ENCODE measurements around the gene TSPAN18.

DNA sequence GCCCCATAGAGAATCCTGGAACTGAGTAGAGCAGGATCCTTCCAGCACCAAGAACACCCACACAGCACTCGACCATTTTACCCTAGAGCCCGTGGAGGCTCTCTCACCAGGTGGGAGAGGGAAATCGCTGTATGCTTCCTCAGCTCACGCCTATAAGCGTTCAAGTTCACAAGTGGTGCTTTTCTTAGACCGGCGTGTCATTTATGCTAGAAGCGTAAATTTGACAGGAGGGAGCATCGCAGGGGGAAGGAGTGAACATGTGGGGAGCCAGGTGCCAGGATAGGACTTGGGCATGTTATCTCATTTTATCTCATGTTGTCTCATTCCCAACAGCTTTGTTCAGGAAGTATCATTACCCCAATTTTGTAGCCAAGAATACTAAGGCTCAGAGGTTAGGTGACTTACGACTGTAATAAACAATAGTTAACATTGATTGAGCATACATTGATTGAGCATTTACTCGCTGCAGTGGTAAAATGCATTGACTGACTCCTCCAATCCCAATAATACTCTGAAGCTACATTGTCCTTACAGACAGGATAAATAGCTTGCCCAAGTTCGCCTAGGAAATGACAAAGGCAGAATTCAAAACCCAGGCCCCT lies 243.0 kb downstream of the TSPAN18 start:
- TF ChIP-seq, protein P1, sequence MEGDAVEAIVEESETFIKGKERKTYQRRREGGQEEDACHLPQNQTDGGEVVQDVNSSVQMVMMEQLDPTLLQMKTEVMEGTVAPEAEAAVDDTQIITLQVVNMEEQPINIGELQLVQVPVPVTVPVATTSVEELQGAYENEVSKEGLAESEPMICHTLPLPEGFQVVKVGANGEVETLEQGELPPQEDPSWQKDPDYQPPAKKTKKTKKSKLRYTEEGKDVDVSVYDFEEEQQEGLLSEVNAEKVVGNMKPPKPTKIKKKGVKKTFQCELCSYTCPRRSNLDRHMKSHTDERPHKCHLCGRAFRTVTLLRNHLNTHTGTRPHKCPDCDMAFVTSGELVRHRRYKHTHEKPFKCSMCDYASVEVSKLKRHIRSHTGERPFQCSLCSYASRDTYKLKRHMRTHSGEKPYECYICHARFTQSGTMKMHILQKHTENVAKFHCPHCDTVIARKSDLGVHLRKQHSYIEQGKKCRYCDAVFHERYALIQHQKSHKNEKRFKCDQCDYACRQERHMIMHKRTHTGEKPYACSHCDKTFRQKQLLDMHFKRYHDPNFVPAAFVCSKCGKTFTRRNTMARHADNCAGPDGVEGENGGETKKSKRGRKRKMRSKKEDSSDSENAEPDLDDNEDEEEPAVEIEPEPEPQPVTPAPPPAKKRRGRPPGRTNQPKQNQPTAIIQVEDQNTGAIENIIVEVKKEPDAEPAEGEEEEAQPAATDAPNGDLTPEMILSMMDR (IDR thresholded peaks at IDR 0.05; ENCODE audit: low read length), result no peak
- no peak for TF ChIP-seq EZH2 (IDR thresholded peaks at IDR 0.05; ENCODE audit: borderline replicate concordance, low read length)

Measured in OCI-LY1 (cell line).